NCI-H345 (cell line): ENCODE measurements around the gene IPO4.
"Not testable (repeated sequence)": the region's sequence is repeated elsewhere in the genome, so short reads cannot be mapped to it uniquely, and the experiment has no call there.

Experiments used
- DNase-seq: peaks from one replicate; lab custom pipeline; 2025; lab: John Stamatoyannopoulos, UW

The IPO4 gene, protein sequence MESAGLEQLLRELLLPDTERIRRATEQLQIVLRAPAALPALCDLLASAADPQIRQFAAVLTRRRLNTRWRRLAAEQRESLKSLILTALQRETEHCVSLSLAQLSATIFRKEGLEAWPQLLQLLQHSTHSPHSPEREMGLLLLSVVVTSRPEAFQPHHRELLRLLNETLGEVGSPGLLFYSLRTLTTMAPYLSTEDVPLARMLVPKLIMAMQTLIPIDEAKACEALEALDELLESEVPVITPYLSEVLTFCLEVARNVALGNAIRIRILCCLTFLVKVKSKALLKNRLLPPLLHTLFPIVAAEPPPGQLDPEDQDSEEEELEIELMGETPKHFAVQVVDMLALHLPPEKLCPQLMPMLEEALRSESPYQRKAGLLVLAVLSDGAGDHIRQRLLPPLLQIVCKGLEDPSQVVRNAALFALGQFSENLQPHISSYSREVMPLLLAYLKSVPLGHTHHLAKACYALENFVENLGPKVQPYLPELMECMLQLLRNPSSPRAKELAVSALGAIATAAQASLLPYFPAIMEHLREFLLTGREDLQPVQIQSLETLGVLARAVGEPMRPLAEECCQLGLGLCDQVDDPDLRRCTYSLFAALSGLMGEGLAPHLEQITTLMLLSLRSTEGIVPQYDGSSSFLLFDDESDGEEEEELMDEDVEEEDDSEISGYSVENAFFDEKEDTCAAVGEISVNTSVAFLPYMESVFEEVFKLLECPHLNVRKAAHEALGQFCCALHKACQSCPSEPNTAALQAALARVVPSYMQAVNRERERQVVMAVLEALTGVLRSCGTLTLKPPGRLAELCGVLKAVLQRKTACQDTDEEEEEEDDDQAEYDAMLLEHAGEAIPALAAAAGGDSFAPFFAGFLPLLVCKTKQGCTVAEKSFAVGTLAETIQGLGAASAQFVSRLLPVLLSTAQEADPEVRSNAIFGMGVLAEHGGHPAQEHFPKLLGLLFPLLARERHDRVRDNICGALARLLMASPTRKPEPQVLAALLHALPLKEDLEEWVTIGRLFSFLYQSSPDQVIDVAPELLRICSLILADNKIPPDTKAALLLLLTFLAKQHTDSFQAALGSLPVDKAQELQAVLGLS

GRCh38 chr14:24188251-24189058, at the start of gene IPO4:
IPO4 (minus strand) TSS chr14:24188816; CDS start chr14:24188787, 29 bp downstream.
- DNase-seq: peak; percentile 98

DNA sequence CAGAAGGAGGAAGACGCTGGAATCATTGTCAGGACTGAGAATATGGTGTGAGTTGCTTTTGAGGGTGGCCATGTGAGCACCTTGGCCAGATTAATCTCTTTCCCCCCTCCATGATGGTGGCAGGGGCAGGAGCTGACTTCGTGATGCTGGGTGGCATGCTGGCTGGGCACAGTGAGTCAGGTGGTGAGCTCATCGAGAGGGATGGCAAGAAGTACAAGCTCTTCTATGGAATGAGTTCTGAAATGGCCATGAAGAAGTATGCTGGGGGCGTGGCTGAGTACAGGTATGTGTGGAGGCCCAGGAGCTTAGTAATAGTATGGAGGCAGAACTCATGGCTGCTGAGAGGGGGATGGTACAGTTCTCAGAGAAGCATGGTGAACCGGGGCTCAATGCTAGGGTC, 49.5 kb upstream of the IPO4 start:
- no peak for DNase-seq

DNA sequence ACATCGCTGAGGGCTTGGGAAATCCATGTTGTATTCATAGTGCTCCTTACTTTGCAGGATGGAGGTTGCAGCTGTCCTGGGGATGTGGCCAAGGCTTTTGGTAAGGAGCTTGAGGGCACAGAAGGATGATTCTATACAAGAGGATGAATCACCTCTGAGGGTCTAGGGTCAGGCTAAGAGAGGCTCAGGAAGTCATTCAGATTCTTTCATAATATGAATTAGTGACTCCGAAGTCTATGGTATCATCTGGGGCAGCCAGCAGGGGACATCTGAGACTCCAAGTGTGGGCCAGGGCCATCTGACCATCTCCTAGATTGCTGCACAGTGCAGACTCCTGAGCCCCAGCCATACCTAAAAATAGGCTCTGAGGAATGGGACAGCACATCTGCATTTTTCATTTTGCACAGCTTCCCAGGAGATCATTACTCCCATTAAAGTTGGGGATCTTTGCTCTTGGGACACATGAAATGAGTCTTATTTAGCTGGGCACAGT, 48.9 kb upstream of the IPO4 start:
- no peak for DNase-seq

DNA sequence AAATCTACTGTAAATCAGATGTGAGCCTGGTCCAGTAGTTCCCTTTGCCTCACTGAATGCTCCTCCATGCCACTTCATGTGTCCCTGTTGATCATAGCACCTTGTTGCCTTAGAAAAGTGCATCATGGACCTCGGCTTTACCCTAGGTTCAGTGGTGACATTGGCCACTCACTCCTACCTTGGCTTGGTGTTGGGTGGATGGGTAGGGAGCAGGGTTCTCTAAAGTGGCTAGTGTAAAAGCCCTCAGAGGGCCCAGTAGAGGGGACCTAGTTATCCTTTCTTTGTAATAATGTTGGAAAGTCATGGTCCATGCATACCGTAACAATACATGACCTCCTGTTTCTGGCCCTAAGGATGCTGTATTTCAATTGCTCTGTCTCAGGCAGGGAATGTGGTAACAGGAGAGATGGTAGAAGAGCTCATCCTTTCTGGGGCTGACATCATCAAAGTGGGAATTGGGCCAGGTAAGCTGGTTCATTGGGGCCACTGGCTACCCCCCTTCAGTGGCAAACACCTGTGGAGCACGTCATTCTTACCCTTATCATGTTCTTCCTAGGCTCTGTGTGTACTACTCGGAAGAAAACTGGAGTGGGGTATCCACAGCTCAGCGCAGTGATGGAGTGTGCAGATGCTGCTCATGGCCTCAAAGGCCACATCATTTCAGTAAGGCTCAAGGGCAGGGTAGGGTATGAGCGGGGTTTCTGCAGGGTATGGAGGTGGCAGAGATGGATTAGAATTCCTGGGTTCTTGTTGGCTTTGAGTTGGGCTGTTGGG, 48.3 kb upstream of the IPO4 start:
- DNase-seq: no peak

- no peak for DNase-seq
Observed at GRCh38 chr14:24235804-24236688, 47.4 kb upstream of the IPO4 start.

- DNase-seq: no peak
Observed at GRCh38 chr14:24234095-24235005, 45.7 kb upstream of the IPO4 start.

DNA sequence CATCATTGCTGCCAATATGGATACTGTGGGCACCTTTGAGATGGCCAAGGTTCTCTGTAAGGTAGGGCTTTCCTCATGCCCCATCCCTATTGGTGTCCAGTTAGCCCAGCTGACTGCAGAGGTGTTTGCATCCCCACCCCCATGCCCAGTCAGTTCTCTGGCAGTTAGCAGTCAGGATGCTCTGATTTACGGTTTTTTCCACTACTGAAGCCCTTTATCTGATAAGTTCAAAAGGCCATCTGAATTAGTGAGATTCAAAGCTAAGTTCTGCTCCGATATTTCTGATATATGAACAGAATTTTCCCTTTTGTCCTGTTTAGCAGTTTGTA, 44.9 kb upstream of the IPO4 start:
- no peak for DNase-seq

GRCh38 chr14:24232645-24233537, 44.3 kb upstream of the IPO4 start, which contains the start of gene GMPR2:
GMPR2 (plus strand) TSS chr14:24232929; CDS start chr14:24233254, 325 bp downstream.
- DNase-seq: peak; percentile 31

GRCh38 chr14:24232121-24232644, 43.6 kb upstream of the IPO4 start, which contains the start of gene NEDD8:
NEDD8 (minus strand) TSS chr14:24232367; CDS start chr14:24232267, 100 bp downstream.
- peak; percentile 85 for DNase-seq

DNA sequence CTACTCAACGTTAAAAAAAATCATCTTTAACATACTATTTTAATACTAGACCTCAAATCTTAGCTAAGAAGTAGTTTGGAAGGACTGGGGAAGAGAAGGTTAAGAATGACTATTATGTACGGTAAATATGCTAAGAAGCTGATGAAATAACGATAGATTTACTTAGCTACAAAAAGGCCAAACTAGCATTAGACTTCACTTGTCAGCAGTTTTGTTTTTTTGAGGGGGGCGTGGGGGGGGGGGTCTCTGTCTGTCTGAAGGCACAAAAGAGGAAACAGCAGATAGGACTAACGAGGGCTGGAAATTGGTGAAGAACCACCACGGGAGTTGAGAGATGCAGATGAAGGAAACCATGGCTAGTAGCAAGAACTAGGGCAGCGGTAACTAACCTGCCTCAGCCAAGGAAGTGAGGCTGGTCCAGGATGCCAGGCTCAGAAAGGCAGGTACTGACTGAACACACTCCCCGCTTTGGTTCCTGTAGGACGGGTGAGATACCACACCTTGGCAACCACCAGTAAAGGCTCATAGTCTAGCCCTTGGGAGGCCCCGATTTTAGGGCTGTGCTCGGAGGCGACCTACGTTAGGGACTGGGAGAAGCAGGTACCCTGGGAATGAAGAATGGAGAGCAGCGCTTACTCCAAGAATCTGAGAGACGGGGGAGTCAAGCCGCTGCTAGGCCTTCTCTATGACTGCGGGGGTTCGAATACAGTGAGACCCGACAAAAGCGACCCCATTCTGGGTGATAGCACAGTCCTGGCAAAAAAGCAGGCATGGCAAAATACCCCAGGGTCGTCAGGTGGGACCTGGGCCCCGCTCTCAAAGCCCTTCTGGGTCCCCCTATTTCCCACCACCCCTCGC, 42.9 kb upstream of the IPO4 start:
- DNase-seq: peak; percentile 44

GRCh38 chr14:24228902-24229301, 40.3 kb upstream of the IPO4 start:
- no peak for DNase-seq

- no peak for DNase-seq
Observed at GRCh38 chr14:24226473-24226872, 37.9 kb upstream of the IPO4 start.

GRCh38 chr14:24224618-24225071, 36.0 kb upstream of the IPO4 start:
- no peak for DNase-seq

- DNase-seq: not testable (repeated sequence)
Observed at GRCh38 chr14:24222987-24223386, 34.4 kb upstream of the IPO4 start.

DNA sequence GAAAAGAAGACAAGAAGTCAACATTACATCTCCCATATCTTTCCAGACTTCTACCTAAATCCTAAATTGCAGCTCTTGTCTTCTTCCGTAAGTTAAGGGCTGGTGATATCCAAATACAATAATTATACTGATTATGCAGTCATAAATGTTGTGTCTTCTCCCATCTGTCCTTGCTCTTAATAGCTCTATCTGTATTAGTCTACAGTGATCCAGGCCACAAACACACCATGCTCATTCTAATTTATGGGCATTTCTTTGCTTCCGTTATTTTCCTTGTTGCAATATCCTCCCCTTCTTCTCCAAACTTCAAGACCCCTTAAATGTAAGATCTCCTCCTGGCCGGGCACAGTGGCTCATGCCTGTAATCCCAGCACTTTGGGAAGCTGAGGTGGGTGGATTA, 30.9 kb upstream of the IPO4 start:
- no peak for DNase-seq

DNA sequence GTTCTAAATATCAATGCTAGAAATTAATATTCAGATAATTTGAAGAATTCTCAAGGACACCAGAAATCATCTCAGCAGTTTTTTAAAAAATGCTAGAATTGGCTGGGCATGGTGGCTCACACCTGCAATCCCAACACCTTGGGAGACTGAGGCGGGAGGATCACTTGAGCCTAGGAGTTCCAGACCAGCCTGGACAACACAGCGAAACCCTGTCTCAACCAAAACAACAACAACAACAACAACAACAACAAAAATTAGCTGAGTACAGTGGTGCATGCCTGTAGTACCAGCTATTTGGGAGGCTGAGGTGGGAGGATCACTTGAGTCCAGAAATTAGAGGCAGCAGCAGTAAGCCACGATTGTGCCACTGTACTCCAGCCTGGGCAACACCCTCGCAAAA, 30.5 kb upstream of the IPO4 start:
- no peak for DNase-seq
